ENCODE measurements around the gene NRXN2.
"Not testable (repeated sequence)": the region's sequence is repeated elsewhere in the genome, so short reads cannot be mapped to it uniquely, and the experiment has no call there.

The NRXN2 gene

DNA sequence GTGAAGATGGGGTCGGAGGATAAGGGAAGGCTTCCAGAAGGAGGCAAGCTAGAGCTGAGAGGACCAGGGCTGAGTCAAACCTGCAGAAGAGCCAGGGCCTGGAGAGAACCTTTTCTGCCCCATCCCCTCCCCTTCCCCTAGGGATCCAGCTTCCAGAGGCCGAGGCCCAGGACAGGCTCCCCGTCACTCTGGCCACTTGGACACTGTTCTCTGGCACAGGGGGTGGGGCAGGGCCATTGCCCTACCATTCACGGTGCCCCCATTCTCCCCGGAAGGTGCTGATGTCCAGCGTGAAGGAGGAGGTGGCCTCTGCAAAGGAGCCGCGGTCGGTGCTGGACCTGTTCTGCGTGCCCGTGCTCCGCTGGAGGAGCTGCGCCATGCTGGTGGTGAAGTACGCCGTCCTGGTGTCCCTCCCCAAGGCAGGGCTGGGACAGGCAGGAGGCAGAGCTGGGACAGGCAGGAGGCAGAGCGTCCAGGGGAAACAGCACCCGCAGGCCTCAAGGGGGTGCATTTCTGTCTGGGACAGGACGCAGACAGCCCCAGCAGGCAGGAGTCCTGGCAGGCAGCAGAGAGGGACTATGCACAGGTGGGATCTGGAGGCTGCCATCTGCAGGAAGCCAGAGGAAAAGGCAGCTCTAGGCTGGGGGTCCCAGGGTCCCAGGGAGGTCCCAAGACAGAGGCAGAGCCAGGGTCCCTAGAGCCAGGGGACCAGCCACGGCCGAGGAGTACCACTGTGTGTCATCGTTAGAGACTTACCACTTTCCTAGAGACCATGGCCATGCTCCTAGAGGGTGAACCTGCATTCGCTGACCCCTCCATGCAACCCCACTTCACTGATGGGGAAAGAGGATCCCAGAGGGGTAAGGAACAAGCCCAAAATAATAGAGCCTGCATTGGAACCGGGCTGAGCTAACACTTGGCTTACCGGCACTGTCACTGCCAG lies 157.8 kb downstream of the NRXN2 start:
- DNase-seq, result no peak
- no peaks in the 10 kb centered on the region for H3K36me3 ChIP-seq (ENCODE audit: control insufficient read depth in 4 of 4, insufficient read depth in 4 of 4, low read length in 3 of 4)
- WGBS (ENCODE audit: insufficient coverage), result 89% methylated on average over 20 of the region's 24 CpGs
- no peak overlapping the region for H3K27ac ChIP-seq (ENCODE audit: insufficient read depth in 1 of 2, low read depth in 1 of 2, low read length in 2 of 2, poor library complexity in 1 of 2, severe bottlenecking in 2 of 2)
- H3K9me3 ChIP-seq (ENCODE audit: control extremely low read depth in 1 of 5, control insufficient read depth in 4 of 5, insufficient read depth in 2 of 5, low read depth in 1 of 5, low read length in 4 of 5), result no peaks in the 10 kb centered on the region
- CTCF ChIA-PET, result interaction anchor here (0.6 to 1.2 kb wide), 4 partner anchors 11 to 227 kb away, joined by 3 read pairs; no protein-coding TSS in a partner anchor
- peaks cover 0 to 3% (median 0%) of the 10 kb centered on the region in 4 experiments for H3K4me1 ChIP-seq (ENCODE audit: control extremely low read depth in 1 of 4, control insufficient read depth in 4 of 4, insufficient read depth in 4 of 4, low read length in 3 of 4)
- POLR2A ChIA-PET, result no interaction called here
- no peaks in the 10 kb centered on the region for H3K27me3 ChIP-seq (replicated peaks in 2 of 5; ENCODE audit: control insufficient read depth in 4 of 5, insufficient read depth in 5 of 5, low read length in 4 of 5)
- no peak overlapping the region for H3K4me3 ChIP-seq (ENCODE audit: control insufficient read depth in 1 of 7, extremely low read depth in 1 of 7, insufficient read depth in 4 of 7, low read depth in 2 of 7, low read length in 6 of 7)

DNA sequence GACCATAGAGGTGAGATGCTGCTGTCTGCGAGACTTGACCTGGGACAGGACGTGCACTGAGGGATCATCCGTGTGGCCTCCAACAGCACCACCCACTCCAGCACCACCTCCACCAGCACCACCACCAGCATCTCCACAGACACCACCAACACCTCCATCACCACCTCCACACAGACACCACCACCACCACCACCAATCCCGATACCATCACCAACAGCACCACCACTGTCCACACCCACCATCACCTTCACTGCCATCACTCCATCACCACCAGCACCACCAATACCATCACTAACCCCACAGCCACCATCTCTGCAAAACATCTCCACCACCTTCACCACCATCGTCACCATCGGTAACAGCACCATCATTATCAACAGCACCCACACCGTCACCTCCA lies 158.6 kb downstream of the NRXN2 start:
- no peaks in the 10 kb centered on the region for H3K36me3 ChIP-seq (ENCODE audit: control insufficient read depth in 4 of 4, insufficient read depth in 4 of 4, low read length in 3 of 4)
- H3K4me1 ChIP-seq (ENCODE audit: control extremely low read depth in 1 of 4, control insufficient read depth in 4 of 4, insufficient read depth in 4 of 4, low read length in 3 of 4), result peaks cover 0 to 3% (median 0%) of the 10 kb centered on the region in 4 experiments
- POLR2A ChIA-PET, result no interaction called here
- CTCF ChIA-PET, result interaction anchor here (0.6 to 0.9 kb wide), 4 partner anchors 11 to 175 kb away, joined by 3 read pairs; no protein-coding TSS in a partner anchor
- no peaks in the 10 kb centered on the region for H3K9me3 ChIP-seq (ENCODE audit: control extremely low read depth in 1 of 5, control insufficient read depth in 4 of 5, insufficient read depth in 2 of 5, low read depth in 1 of 5, low read length in 4 of 5)
- WGBS (ENCODE audit: insufficient coverage), result 100% methylated on average over 3 of the region's 7 CpGs
- H3K4me3 ChIP-seq (ENCODE audit: control insufficient read depth in 1 of 7, extremely low read depth in 1 of 7, insufficient read depth in 4 of 7, low read depth in 2 of 7, low read length in 6 of 7), result no peak overlapping the region
- H3K27me3 ChIP-seq (replicated peaks in 2 of 5; ENCODE audit: control insufficient read depth in 4 of 5, insufficient read depth in 5 of 5, low read length in 4 of 5), result no peaks in the 10 kb centered on the region
- no peak overlapping the region for H3K27ac ChIP-seq (ENCODE audit: insufficient read depth in 1 of 2, low read depth in 1 of 2, low read length in 2 of 2, poor library complexity in 1 of 2, severe bottlenecking in 2 of 2)
- DNase-seq, result no peak

DNA sequence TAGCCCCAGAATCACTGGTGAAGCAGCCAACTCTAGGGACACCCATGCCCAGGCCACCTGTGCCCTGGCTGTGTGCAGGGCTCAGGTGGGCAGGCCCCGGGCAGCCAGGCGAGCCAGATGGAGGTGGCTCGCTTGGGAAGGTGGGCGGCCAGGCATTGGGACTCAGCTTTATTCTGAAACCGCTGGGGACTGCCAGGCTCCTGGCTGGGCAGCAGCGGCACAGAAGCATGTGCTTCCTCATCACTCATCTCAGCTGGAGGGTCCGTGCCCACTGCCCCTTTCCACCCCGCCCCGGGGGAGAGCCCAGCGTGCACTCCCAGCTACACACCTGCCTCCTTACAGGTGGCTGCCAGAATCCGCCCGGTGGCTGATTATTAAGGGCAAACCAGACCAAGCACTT lies 159.0 kb downstream of the NRXN2 start:
- no peaks in the 10 kb centered on the region for H3K9me3 ChIP-seq (ENCODE audit: control extremely low read depth in 1 of 5, control insufficient read depth in 4 of 5, insufficient read depth in 2 of 5, low read depth in 1 of 5, low read length in 4 of 5)
- no peak for DNase-seq
- CTCF ChIA-PET, result interaction anchor here (0.6 to 0.8 kb wide), 2 partner anchors 87 to 174 kb away, joined by 3 read pairs; no protein-coding TSS in a partner anchor
- POLR2A ChIA-PET, result no interaction called here
- H3K4me3 ChIP-seq (ENCODE audit: control insufficient read depth in 1 of 7, extremely low read depth in 1 of 7, insufficient read depth in 4 of 7, low read depth in 2 of 7, low read length in 6 of 7), result no peak overlapping the region
- 97% methylated on average over 11 of the region's 12 CpGs for WGBS (ENCODE audit: insufficient coverage)
- peaks cover 0 to 3% (median 0%) of the 10 kb centered on the region in 4 experiments for H3K4me1 ChIP-seq (ENCODE audit: control extremely low read depth in 1 of 4, control insufficient read depth in 4 of 4, insufficient read depth in 4 of 4, low read length in 3 of 4)
- no peaks in the 10 kb centered on the region for H3K27me3 ChIP-seq (replicated peaks in 2 of 5; ENCODE audit: control insufficient read depth in 4 of 5, insufficient read depth in 5 of 5, low read length in 4 of 5)
- no peaks in the 10 kb centered on the region for H3K36me3 ChIP-seq (ENCODE audit: control insufficient read depth in 4 of 4, insufficient read depth in 4 of 4, low read length in 3 of 4)
- no peak overlapping the region for H3K27ac ChIP-seq (ENCODE audit: insufficient read depth in 1 of 2, low read depth in 1 of 2, low read length in 2 of 2, poor library complexity in 1 of 2, severe bottlenecking in 2 of 2)

DNA sequence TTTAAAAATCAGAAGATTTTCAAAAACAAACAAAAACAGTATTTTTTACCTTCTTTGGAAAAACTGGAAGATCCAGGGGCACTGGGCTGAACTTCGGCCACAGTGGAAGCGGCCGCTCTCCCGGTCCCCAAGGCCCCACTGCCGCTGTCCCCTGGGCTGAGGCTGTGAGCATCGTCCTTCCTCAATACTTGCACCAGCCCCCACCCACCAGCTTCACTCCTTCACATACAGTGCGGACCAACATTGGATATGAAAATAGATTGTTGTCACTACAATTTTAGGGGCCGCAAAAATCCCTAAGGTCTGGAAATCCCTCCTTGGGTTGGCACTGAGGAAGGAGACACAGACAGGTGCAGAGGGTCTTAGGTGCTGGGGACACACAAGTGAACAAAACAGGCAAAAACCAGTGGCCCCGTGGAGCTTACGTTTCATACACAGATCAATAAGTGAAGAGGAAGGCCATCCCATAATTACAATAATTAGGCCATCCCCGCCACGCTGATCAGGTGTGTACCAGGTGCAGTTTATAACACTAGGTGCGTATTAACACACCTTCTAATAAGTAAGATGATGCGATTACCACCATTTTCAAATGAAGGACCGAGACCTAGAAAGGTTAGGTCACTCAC lies 160.2 kb downstream of the NRXN2 start:
- Histone ChIP-seq H3K27me3 (replicated peaks in 2 of 5; ENCODE audit: control insufficient read depth in 4 of 5, insufficient read depth in 5 of 5, low read length in 4 of 5) (no peaks in the 10 kb centered on the region), H3K9me3 (ENCODE audit: control extremely low read depth in 1 of 5, control insufficient read depth in 4 of 5, insufficient read depth in 2 of 5, low read depth in 1 of 5, low read length in 4 of 5) (no peaks in the 10 kb centered on the region), H3K36me3 (ENCODE audit: control insufficient read depth in 4 of 4, insufficient read depth in 4 of 4, low read length in 3 of 4) (no peaks in the 10 kb centered on the region), H3K4me3 (ENCODE audit: control insufficient read depth in 1 of 7, extremely low read depth in 1 of 7, insufficient read depth in 4 of 7, low read depth in 2 of 7, low read length in 6 of 7) (no peak overlapping the region), H3K27ac (ENCODE audit: insufficient read depth in 1 of 2, low read depth in 1 of 2, low read length in 2 of 2, poor library complexity in 1 of 2, severe bottlenecking in 2 of 2) (no peak overlapping the region), H3K4me1 (ENCODE audit: control extremely low read depth in 1 of 4, control insufficient read depth in 4 of 4, insufficient read depth in 4 of 4, low read length in 3 of 4) (peaks cover 0 to 3% (median 0%) of the 10 kb centered on the region in 4 experiments)
- DNase-seq, result no peak
- WGBS (ENCODE audit: insufficient coverage), result 98% methylated on average over 14 of the region's 15 CpGs
- CTCF ChIA-PET, result no interaction called here
- POLR2A ChIA-PET, result no interaction called here

DNA sequence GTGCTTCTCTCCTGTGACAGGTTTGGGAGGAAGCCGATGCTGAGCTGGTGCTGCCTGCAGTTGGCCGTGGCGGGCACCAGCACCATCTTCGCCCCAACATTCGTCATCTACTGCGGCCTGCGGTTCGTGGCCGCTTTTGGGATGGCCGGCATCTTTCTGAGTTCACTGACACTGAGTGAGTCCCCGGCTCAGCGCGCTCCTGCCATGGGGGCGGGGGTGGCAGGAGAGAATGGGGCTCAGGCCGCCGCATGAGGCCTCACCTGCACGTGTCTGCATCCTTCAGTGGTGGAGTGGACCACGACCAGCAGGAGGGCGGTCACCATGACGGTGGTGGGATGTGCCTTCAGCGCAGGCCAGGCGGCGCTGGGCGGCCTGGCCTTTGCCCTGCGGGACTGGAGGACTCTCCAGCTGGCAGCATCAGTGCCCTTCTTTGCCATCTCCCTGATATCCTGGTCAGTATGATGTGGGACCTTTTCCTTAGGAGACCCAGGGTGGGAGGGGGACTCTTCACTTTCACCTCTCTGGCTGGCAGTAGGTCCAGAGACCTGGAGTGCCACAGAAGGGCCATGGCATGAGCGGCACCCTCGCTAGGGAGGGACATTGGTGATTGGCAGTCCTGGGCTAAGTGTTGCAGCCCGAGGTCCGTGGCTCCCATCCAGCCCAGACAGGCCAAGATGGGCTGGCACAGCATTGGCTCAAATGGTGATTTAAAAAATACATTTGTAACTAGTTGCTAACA lies 160.8 kb downstream of the NRXN2 start:
- Histone ChIP-seq H3K9me3 (ENCODE audit: control extremely low read depth in 1 of 5, control insufficient read depth in 4 of 5, insufficient read depth in 2 of 5, low read depth in 1 of 5, low read length in 4 of 5) (no peaks in the 10 kb centered on the region), H3K27me3 (replicated peaks in 2 of 5; ENCODE audit: control insufficient read depth in 4 of 5, insufficient read depth in 5 of 5, low read length in 4 of 5) (no peaks in the 10 kb centered on the region), H3K4me1 (ENCODE audit: control extremely low read depth in 1 of 4, control insufficient read depth in 4 of 4, insufficient read depth in 4 of 4, low read length in 3 of 4) (peaks cover 0 to 3% (median 0%) of the 10 kb centered on the region in 4 experiments), H3K4me3 (ENCODE audit: control insufficient read depth in 1 of 7, extremely low read depth in 1 of 7, insufficient read depth in 4 of 7, low read depth in 2 of 7, low read length in 6 of 7) (no peak overlapping the region), H3K36me3 (ENCODE audit: control insufficient read depth in 4 of 4, insufficient read depth in 4 of 4, low read length in 3 of 4) (no peaks in the 10 kb centered on the region), H3K27ac (ENCODE audit: insufficient read depth in 1 of 2, low read depth in 1 of 2, low read length in 2 of 2, poor library complexity in 1 of 2, severe bottlenecking in 2 of 2) (no peak overlapping the region)
- CTCF ChIA-PET, result no interaction called here
- no peak for DNase-seq
- POLR2A ChIA-PET, result no interaction called here
- WGBS (ENCODE audit: insufficient coverage), result 99% methylated on average over 25 of the region's 29 CpGs

DNA sequence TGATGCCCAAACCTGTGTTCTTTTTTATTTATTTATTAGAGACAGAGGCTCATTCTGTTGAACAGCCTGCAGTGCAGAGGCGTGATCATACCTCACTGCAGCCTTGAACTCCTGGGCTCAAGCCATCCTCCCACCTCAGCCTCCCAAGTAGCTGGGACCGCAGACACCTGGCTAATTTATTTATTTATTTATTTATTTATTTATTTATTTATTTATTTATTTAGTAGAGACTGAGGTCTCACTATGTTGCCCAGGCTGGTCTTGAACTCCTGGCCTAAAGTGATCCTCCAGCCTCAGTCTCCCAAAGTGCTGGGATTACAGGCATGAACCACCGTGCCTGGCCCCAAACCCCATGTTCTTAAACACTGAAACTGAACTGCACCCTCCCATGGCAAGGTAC lies 161.6 kb downstream of the NRXN2 start:
- H3K4me3 ChIP-seq (ENCODE audit: control insufficient read depth in 1 of 7, extremely low read depth in 1 of 7, insufficient read depth in 4 of 7, low read depth in 2 of 7, low read length in 6 of 7); H3K27me3 ChIP-seq (replicated peaks in 2 of 5; ENCODE audit: control insufficient read depth in 4 of 5, insufficient read depth in 5 of 5, low read length in 4 of 5); DNase-seq; CTCF ChIA-PET; POLR2A ChIA-PET; H3K36me3 ChIP-seq (ENCODE audit: control insufficient read depth in 4 of 4, insufficient read depth in 4 of 4, low read length in 3 of 4); H3K4me1 ChIP-seq (ENCODE audit: control extremely low read depth in 1 of 4, control insufficient read depth in 4 of 4, insufficient read depth in 4 of 4, low read length in 3 of 4); H3K27ac ChIP-seq (ENCODE audit: insufficient read depth in 1 of 2, low read depth in 1 of 2, low read length in 2 of 2, poor library complexity in 1 of 2, severe bottlenecking in 2 of 2); H3K9me3 ChIP-seq (ENCODE audit: control extremely low read depth in 1 of 5, control insufficient read depth in 4 of 5, insufficient read depth in 2 of 5, low read depth in 1 of 5, low read length in 4 of 5): not testable (repeated sequence)
- WGBS (ENCODE audit: insufficient coverage), result 100% methylated on average over 1 of the region's 3 CpGs
